Stimulated activated naive CD8-positive, alpha-beta T cell treated with anti-CD3 and anti-CD28 coated beads, Interleukin-15, Interleukin-2, amounts not matched to agents 100 ng/mL and 50 ng/mL, for 24 hours (primary cell): Measurements from ENCODE around the gene WASHC1.
"Not testable (repeated sequence)": the region's sequence is repeated elsewhere in the genome, so short reads cannot be mapped to it uniquely, and the experiment has no call there.

Experiments
- H3K27ac Mint-ChIP-seq: one replicate; pipeline ENCODE4 v1.8.0; 2021; ENCODE audit warnings: mild to moderate bottlenecking, mixed read lengths
- H3K27me3 Mint-ChIP-seq: one replicate; pipeline ENCODE4 v1.8.0; 2021; ENCODE audit warnings: mixed read lengths
- H3K36me3 Mint-ChIP-seq: one replicate; pipeline ENCODE4 v1.8.0; 2021; ENCODE audit warnings: low read depth, mixed read lengths
- H3K4me1 Mint-ChIP-seq: one replicate; pipeline ENCODE4 v1.8.0; 2021; ENCODE audit warnings: low read depth, mixed read lengths
- H3K4me3 Mint-ChIP-seq: one replicate; pipeline ENCODE4 v1.8.0; 2021; ENCODE audit warnings: mild to moderate bottlenecking, mixed read lengths
- H3K9me3 Mint-ChIP-seq: one replicate; pipeline ENCODE4 v1.8.0; 2021; ENCODE audit warnings: mixed read lengths

The WASHC1 gene

DNA sequence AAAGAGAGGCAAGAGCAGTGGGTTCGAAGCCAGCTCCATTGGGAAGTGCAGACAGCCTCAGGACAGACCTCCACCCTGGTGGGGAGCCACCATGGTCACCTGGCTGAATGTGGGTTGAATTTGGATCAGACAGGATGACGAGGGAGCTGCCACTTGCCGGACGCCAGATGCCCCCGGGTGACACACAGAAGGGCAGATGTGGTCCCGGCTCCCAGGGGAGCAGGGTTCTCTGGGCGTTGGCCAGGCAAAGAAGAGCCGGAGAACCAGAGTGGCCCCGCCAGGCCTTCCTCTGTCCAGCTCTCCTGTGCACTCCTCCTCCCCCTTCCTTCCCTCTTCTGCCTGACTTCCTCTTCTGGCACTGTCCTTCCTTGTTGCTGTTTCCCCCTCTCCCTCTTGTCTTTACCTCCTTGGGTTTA, 12.0 kb upstream of the WASHC1 start:
- H3K4me3 Mint-ChIP-seq, H3K9me3 Mint-ChIP-seq, H3K27ac Mint-ChIP-seq, H3K4me1 Mint-ChIP-seq, H3K27me3 Mint-ChIP-seq, H3K36me3 Mint-ChIP-seq: not testable (repeated sequence)

DNA sequence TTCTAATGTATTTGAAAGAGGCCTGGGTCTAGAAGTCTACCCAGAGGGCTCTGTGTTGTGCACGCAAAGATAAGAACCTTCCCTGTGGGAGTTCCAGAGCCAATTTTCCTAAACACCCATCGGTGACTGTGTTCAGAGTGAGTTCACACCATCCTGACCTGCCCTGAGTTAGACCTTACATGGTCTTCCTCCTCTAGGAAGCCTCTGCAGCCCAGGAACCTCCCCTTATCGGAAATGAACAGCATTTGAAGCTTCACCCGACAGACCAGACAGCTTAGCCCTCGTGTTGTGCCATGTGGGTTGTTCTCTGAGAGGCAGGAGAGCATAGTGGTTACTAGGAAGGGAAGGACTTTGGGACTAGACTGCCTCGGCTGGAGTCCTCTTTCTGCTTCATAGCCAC, 3.1 kb upstream of the WASHC1 start:
- H3K36me3 Mint-ChIP-seq, H3K4me3 Mint-ChIP-seq, H3K27ac Mint-ChIP-seq, H3K27me3 Mint-ChIP-seq, H3K4me1 Mint-ChIP-seq, H3K9me3 Mint-ChIP-seq: not testable (repeated sequence)

DNA sequence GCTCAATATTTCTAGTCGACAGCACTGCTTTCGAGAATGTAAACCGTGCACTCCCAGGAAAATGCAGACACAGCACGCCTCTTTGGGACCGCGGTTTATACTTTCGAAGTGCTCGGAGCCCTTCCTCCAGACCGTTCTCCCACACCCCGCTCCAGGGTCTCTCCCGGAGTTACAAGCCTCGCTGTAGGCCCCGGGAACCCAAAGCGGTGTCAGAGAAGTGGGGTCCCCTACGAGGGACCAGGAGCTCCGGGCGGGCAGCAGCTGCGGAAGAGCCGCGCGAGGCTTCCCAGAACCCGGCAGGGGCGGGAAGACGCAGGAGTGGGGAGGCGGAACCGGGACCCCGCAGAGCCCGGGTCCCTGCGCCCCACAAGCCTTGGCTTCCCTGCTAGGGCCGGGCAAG, 481 bp downstream of the WASHC1 start:
- not testable (repeated sequence) for H3K9me3 Mint-ChIP-seq, H3K4me1 Mint-ChIP-seq, H3K4me3 Mint-ChIP-seq, H3K27ac Mint-ChIP-seq, H3K27me3 Mint-ChIP-seq, H3K36me3 Mint-ChIP-seq

DNA sequence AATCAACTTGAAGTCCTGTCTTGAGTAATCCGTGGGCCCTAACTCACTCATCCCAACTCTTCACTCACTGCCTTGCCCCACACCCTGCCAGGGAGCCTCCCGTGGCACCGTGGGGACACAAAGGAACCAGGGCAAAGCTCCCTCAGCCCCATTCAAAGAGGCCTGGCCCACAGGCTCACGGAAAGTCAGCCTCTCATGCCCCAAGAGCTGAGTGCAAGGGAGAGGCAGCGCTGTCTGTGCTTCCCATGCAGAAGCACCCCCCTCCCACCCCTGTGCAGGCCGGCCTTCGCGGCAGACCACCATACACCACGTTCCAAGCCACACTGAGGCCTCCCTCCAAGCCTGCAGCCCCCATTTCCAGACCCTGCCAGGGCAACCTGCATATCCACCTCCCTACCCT, 7.6 kb downstream of the WASHC1 start:
- H3K9me3 Mint-ChIP-seq, H3K4me1 Mint-ChIP-seq, H3K27me3 Mint-ChIP-seq, H3K36me3 Mint-ChIP-seq, H3K4me3 Mint-ChIP-seq, H3K27ac Mint-ChIP-seq: not testable (repeated sequence)

DNA sequence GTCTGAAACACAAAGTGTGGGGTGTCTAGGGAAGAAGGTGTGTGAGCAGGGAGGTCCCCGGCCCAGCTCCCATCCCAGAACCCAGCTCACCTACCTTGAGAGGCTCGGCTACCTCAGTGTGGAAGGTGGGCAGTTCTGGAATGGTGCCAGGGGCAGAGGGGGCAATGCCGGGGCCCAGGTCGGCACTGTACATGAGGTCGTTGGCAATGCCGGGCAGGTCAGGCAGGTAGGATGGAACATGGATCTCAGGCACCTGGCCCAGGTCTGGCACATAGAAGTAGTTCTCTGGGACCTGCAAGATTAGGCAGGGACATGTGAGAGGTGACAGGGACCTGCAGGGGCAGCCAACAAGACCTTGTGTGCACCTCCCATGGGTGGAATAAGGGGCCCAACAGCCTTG, 12.4 kb downstream of the WASHC1 start:
- not testable (repeated sequence) for H3K36me3 Mint-ChIP-seq, H3K4me3 Mint-ChIP-seq, H3K9me3 Mint-ChIP-seq, H3K27ac Mint-ChIP-seq, H3K4me1 Mint-ChIP-seq, H3K27me3 Mint-ChIP-seq

DNA sequence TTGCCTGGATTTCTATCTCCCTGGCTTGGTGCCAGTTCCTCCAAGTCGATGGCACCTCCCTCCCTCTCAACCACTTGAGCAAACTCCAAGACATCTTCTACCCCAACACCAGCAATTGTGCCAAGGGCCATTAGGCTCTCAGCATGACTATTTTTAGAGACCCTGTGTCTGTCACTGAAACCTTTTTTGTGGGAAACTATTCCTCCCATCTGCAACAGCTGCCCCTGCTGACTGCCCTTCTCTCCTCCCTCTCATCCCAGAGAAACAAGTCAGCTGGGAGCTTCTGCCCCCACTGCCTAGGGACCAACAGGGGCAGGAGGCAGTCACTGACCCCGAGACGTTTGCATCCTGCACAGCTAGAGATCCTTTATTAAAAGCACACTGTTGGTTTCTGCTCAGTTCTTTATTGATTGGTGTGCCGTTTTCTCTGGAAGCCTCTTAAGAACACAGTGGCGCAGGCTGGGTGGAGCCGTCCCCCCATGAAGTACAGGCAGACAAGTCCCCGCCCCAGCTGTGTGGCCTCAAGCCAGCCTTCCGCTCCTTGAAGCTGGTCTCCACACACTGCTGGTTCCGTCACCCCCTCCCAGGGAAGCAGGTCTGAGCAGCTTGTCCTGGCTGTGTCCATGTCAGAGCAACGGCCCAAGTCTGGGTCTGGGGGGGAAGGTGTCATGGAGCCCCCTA, 15.0 kb downstream of the WASHC1 start:
- not testable (repeated sequence) for H3K4me1 Mint-ChIP-seq, H3K9me3 Mint-ChIP-seq, H3K27ac Mint-ChIP-seq, H3K4me3 Mint-ChIP-seq, H3K27me3 Mint-ChIP-seq, H3K36me3 Mint-ChIP-seq

DNA sequence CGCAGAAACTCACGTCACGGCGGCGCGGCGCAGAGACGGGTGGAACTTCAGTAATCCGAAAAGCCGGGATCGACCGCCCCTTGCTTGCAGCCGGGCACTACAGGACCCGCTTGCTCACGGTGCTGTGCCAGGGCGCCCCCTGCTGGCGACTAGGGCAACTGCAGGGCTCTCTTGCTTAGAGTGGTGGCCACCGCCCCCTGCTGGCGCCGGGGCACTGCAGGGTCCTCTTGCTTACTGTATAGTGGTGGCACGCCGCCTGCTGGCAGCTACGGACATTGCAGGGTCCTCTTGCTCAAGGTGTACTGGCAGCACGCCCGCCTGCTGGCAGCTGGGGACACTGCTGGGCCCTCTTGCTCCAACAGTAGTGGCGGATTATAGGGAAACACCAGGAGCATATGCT, 18.1 kb downstream of the WASHC1 start:
- H3K27ac Mint-ChIP-seq, H3K4me1 Mint-ChIP-seq, H3K27me3 Mint-ChIP-seq, H3K9me3 Mint-ChIP-seq, H3K36me3 Mint-ChIP-seq, H3K4me3 Mint-ChIP-seq: not testable (repeated sequence)

DNA sequence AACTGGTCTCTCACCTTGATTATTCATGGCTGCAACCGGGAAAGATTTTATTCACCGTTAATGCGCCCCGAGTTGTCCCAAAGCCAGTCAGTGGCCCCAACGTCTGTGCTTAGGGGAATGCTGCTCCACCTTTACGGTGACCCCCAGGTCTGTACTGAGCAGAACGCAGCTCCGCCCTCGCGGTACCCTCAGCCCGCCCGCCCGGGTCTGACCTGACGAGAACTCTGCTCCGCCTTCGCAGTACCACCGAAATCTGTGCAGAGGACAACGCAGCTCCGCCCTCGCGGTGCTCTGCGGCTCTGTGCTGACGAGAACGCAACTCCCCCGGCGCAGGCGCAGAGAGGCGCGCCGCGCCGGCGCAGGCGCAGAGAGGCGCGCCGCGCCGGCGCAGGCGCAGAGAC, 18.6 kb downstream of the WASHC1 start:
- not testable (repeated sequence) for H3K4me1 Mint-ChIP-seq, H3K27ac Mint-ChIP-seq, H3K9me3 Mint-ChIP-seq, H3K36me3 Mint-ChIP-seq, H3K4me3 Mint-ChIP-seq, H3K27me3 Mint-ChIP-seq

DNA sequence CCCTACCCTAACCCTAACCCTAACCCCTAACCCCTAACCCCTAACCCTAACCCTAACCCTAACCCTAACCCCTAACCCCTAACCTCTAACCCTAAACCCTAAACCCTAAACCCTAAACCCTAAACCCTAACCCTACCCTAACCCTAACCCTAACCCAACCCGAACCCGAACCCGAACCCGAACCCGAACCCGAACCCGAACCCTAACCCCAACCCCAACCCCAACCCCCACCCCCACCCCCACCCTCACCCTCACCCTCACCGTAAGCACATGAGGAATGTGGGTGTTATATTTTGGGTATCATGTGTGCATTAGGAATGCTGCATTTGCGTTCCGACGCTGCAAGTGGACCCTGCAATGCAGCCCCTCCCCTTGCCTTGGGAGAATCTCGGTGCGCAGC, 19.0 kb downstream of the WASHC1 start:
- not testable (repeated sequence) for H3K27ac Mint-ChIP-seq, H3K9me3 Mint-ChIP-seq, H3K27me3 Mint-ChIP-seq, H3K4me1 Mint-ChIP-seq, H3K36me3 Mint-ChIP-seq, H3K4me3 Mint-ChIP-seq
